HG02938 (cell line): ENCODE data around the gene SIL1.

Experiments
- ATAC-seq: cut with Tn5 transposase; IDR thresholded peaks from one replicate; pipeline ENCODE4 v1.9.1; 2021; ENCODE audit warnings: mild to moderate bottlenecking, moderate library complexity; ENCODE audit not compliant: unreplicated experiment

The SIL1 gene

GRCh38 chr5:138986186-138986800 is 211.9 kb downstream of the SIL1 start:
- no peak for ATAC-seq

- ATAC-seq, result no peak
Measured at GRCh38 chr5:138985683-138986082, 212.5 kb downstream of the SIL1 start.

- ATAC-seq, result no peak
Measured at GRCh38 chr5:138985256-138985655, 212.9 kb downstream of the SIL1 start.

DNA sequence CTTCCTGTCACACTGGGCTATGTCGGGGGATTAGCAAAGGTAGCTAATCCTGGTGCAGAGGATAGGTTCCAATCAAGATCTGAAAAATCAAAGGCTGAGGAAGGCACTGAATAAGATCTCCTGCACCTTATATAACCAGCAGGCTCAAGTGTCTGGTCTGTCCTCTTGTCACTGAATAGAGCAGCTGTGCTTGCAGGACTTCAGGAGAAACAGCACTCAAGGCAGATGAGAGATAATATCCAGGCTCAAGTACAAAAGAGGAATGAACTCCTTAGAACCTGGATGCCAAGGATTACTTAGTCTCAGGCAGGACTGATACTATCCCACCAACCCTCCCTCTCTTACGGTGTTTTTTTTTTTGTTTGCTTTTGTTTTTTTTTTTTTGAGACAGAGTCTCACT is 214.2 kb downstream of the SIL1 start:
- no peak for ATAC-seq

- ATAC-seq, result no peak
Measured at GRCh38 chr5:138981586-138981985, 216.6 kb downstream of the SIL1 start.

- no peak for ATAC-seq
Measured at GRCh38 chr5:138981131-138981530, 217.0 kb downstream of the SIL1 start.

DNA sequence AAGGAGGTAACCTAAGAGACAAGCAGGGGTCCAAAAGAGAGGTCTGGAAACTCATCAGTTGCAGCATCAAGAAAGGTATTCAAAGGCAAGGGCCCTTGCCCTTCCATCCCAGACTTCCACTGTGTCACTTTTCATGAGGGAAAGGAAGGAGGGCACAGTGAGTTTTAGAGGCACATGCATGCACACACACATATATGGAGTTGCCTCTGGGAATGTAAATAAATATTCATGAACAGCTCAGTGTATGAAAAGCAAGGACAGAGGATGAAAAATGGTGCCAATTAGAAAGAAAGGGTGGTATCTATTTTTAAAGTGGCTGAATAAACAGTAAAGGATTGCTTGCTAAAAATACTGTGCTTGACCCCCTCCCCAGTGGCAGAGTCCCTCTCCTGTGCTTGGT is 217.7 kb downstream of the SIL1 start:
- ATAC-seq, result no peak

GRCh38 chr5:138979684-138980280 is 218.4 kb downstream of the SIL1 start:
- ATAC-seq, result no peak

DNA sequence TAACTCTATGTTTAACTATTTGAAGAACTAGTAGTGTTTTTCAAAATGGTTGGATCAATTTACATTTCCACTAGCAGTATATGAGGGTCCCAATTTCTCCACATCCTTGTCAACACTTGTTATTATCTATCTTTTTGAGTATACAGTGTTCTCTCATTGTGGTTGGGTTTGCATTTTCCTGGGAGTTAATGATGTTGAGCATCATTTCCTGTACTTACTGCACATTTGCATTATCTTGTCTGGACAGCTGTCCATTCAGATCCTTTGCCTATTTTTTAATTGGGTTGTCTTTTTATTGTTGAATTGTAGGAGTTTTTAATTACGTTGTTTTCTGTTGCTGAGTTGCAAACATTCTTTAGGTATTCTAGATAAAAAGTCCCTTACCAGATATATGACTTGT is 219.6 kb downstream of the SIL1 start:
- no peak for ATAC-seq

GRCh38 chr5:138978080-138978479 is 220.1 kb downstream of the SIL1 start:
- ATAC-seq, result no peak

DNA sequence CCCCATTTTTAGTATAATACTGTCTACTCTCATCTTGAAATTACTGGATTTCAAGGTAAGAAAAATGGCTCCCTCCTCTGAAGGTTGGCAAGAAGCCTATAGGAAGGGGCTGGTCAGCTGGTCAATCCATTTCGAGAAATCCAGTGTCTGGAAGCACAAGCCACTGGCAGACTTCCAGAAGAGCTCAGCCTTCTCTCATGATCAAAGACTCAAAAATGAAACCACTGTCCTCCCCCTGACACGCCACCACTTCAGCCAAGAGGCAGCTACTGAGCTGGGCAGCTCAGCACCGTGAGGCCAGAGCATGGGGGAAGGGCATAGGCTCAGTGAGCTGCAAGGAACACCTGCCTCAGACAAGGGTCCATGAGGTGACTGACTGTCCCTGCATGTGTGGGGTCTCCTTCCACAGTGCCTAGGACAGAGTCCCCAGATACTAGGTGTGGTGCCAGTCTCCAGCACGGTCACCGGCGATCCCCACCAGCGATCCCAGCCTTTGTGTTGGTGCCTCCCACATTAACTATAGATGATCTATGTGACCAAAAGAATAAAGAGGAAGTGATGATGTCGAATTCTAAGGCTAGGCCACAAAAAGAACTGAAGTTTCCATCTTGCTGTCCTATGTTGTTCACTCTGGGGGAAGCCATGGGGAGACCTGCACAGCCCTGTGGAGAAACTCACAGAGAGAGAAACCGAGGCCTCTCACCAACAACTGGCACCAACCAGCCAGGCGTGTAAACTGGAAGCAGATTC is 222.9 kb downstream of the SIL1 start:
- ATAC-seq, result no peak

DNA sequence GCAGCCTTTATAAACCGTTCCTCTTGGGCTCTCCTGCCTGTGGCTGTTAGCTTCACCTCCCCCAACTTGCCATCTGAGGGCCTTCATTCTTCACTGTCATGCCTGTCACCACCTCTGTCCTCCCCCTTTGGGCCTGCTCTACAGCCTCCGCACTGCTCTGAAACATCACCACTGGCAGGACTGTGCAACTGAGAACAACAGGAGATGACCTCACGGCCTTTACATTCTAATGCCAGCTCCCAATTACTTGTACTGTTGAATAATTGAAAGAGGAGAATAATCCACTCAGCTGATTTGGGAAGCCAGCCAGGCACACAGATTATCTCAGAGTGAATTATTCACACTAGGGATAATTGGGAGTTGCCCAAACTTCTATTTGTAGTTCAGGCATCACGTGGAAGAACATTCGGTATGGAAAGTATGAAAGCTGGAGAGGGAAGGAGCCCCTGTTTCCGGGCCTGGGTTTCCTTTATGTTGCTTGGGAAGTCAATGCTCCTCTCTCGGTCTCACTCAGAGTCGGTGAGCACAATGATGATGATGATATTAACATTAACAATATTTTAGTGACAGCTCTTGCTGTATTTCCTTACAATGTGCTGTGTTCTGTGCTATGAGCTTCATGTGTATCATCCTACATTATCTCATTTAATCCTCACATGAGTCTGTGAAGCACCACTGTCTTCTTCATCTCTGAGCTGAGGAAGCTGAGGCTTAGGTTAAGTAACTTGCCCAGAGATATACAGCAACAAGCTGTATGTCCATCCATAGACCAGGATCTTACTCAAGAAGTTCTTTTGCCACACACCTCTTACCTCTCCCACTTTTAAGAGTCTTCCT is 223.7 kb downstream of the SIL1 start:
- no peak for ATAC-seq

GRCh38 chr5:138972836-138973235 is 225.3 kb downstream of the SIL1 start:
- no peak for ATAC-seq

DNA sequence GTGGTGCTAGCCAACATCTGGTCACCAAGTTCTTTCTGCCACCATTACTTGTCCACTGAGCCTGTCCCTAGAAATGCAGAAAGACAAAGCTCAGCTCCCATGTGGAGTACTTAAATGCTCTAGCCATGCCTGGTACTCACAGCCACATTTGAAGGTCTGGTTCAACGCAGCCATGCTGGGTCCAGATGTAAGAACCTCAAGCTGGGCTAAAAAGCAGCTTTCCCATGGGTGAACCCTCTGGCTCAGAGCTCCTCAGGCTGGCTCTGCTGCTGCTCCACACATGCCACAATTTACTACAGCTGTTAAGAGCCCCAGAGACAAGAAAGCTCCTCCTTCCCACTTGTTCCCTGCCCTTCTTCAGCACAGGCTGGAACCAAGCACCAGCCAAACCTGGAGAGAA is 225.9 kb downstream of the SIL1 start:
- no peak for ATAC-seq

GRCh38 chr5:138969323-138970002 is 228.7 kb downstream of the SIL1 start:
- no peak for ATAC-seq

- ATAC-seq, result no peak
Measured at GRCh38 chr5:138968601-138969000, 229.6 kb downstream of the SIL1 start.

DNA sequence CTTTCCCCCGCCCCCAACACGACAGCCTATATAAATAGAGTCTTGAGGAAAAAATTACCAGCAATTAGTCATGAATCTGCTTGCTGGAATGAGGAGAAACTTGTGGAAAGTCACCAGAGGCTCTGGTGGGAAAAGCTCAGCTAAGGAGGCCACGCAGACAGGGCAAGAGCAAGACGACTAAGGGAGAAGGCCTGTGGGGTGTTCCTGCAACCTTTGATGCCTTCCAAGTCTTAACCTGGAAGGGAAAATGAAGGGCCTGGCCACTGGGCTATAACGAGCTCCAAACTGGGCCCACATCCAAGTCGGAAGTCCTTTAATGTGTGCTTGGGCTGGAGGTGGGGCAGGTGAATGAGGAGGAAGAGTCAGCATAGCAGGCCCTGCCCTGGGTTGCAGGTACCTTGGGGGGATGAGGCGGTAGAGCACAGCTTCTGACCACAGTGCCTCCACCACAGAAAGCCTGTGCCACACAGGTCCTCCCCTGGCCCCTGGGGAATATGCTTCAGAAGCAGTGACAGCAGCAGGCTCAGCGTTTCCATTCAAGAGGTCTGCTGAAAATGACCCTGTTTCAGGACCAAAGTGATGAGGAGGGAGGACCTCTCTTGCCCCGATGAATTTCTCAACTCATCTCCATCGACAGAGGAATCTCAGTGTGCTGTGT is 230.2 kb downstream of the SIL1 start:
- no peak for ATAC-seq

DNA sequence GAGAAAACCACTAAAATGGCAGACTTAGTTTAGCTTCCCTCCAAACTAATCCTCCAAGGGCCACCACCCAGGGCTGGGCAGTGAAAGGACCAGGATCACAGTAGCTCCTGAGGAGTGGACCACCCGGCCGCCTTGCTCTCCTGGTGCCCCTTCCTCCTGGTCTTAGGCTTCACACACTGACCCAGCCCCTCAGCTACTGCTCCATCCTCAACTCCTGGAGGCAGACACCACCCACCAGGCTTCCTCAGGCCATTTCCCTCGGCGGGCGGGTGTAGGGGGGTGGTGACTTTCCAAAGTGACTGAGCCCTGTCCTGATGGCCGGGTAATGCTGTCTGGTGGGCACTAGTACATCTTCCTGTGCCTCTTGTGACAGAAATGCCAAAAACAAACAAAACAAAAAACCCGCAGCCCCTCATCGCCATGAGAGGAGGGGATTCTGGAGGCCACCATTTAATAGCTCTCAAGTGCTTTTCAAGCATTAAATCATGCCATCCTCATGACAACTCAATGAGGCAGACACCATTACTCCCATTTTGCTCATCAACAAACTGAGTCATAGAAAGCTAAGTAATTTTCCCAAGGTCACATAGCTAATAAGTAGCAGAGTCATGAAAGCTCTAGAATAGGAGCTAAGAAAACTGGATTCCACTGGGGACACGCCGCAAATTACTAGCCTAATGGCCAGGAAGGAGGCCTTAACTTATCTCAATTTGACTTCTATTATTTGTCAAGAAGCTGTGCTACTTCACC is 231.8 kb downstream of the SIL1 start:
- no peak for ATAC-seq

- ATAC-seq, result no peak
Measured at GRCh38 chr5:138965626-138966025, 232.5 kb downstream of the SIL1 start.
